ENCODE results near the gene CLPSL1. TPM values are rescaled to one million over a fixed set of nuclear protein-coding genes. Genes with fewer than 3 reads are reported as not detected.

CLPSL1 gene
- total and polyA plus RNA-seq, 12 donors: not detected

- 55 to 65% (median 61%) methylated on average over 3 of the region's 3 CpGs for WGBS, 4 donors
- H3K27me3 ChIP-seq: peaks cover 8% of the 10 kb centered on the region
- H3K9me3 ChIP-seq (replicated peaks in 1 of 3): no peaks in the 10 kb centered on the region
Measured at GRCh38 chr6:35782424-35782823, 1.6 kb downstream of the CLPSL1 start.

GRCh38 chr6:35784200-35784599 lies 3.4 kb downstream of the CLPSL1 start:
- Histone ChIP-seq H3K27ac (no peak overlapping the region), H3K4me1 (replicated peaks in 1 of 2) (no peaks in the 10 kb centered on the region), H3K9me3 (replicated peaks in 1 of 3) (no peaks in the 10 kb centered on the region), H3K36me3 (replicated peaks in 1 of 2) (no peaks in the 10 kb centered on the region), H3K4me3 (no peak overlapping the region), H3K27me3 (peaks cover 15% of the 10 kb centered on the region)
- WGBS, 4 donors: 75 to 87% (median 79%) methylated on average over 2 of the region's 2 CpGs
- intact Hi-C loops (cut with DNase I): no loop called here
- TF ChIP-seq CTCF (IDR thresholded peaks at IDR 0.05): no peak
- DNase-seq: no peak

More at GRCh38 chr6:35782424-35782823, 1.6 kb downstream of the CLPSL1 start:
- TF ChIP-seq CTCF (IDR thresholded peaks at IDR 0.05) (no peak), POLR2A (IDR thresholded peaks at IDR 0.05) (no peak)
- intact Hi-C loops (cut with DNase I): no loop called here
- Histone ChIP-seq H3K4me1 (replicated peaks in 1 of 2) (no peaks in the 10 kb centered on the region), H3K27ac (no peak overlapping the region), H3K36me3 (replicated peaks in 1 of 2) (no peaks in the 10 kb centered on the region), H3K4me3 (no peak overlapping the region)
- peak in 1 of 7 donors; percentile 84 for DNase-seq

GRCh38 chr6:35786272-35786671 lies 5.5 kb downstream of the CLPSL1 start:
- Histone ChIP-seq H3K27me3 (peaks cover 28% of the 10 kb centered on the region), H3K4me3 (no peak overlapping the region), H3K27ac (no peak overlapping the region), H3K36me3 (replicated peaks in 1 of 2) (no peaks in the 10 kb centered on the region), H3K9me3 (replicated peaks in 1 of 3) (no peaks in the 10 kb centered on the region), H3K4me1 (replicated peaks in 1 of 2) (no peaks in the 10 kb centered on the region)
- intact Hi-C loops (cut with DNase I): no loop called here
- 52 to 71% (median 64%) methylated on average over 2 of the region's 2 CpGs for WGBS, 4 donors
- DNase-seq: no peak
- TF ChIP-seq POLR2A (IDR thresholded peaks at IDR 0.05): no peak
- TF ChIP-seq CTCF (IDR thresholded peaks at IDR 0.05): no peak

GRCh38 chr6:35786810-35787209 lies 6.0 kb downstream of the CLPSL1 start:
- Histone ChIP-seq H3K4me3 (no peak overlapping the region), H3K36me3 (replicated peaks in 1 of 2) (no peaks in the 10 kb centered on the region), H3K27ac (no peak overlapping the region), H3K9me3 (replicated peaks in 1 of 3) (no peaks in the 10 kb centered on the region), H3K4me1 (replicated peaks in 1 of 2) (no peaks in the 10 kb centered on the region), H3K27me3 (peaks cover 28% of the 10 kb centered on the region)
- DNase-seq: no peak
- TF ChIP-seq CTCF (IDR thresholded peaks at IDR 0.05): no peak
- TF ChIP-seq POLR2A (IDR thresholded peaks at IDR 0.05): no peak
- WGBS, 4 donors: 27 to 60% (median 46%) methylated on average over 23 to 25 of the region's 25 CpGs
- intact Hi-C loops (cut with DNase I): no loop called here
